NCI-H524 (cell line): ENCODE results near the gene MXRA8.
A peak's percentile ranks its signal among the peaks of the same experiment; 100 is the strongest.

Source experiments
- DNase-seq, 2 experiments: peaks; one replicate each; lab custom pipeline; 2025; lab: John Stamatoyannopoulos, UW

Gene MXRA8

DNA sequence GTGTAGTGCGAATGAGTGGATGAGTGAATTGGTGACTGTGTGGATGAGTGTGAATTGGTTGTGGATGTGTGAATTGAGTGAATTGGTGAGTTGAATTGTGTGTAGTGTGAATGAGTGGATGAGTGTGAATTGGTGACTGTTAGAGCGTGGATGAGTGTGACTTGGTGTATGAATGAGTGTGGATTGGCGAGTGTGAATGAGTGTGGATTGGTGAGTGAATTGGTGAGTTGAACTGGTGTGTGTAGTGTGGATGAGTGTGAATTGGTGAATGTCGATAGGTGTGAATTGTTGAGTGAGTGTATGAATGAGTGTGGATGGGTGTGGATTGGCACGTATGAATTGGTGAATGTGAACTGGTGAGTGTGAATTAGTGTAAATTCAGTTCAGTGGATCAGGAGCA lies 9.0 kb upstream of the MXRA8 start:
- DNase-seq = no peak

DNA sequence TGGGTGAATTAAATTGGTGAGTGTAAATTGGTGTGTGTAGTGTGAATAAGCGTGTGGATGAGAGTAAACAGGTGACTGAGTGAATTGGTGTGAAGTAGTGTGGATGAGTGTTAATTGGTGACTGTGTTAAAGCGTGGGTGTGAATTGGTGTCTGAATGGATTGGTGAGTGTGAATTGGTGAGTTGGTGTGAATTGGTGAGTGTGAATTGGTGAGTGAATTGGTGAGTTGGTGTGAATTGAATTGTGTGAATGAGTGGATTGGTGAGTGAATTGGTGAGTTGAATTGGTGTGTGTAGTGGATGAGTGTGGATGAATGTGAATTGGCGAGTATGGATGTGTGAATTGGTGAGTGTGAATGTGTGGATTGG lies 8.3 kb upstream of the MXRA8 start:
- no peak for DNase-seq

DNA sequence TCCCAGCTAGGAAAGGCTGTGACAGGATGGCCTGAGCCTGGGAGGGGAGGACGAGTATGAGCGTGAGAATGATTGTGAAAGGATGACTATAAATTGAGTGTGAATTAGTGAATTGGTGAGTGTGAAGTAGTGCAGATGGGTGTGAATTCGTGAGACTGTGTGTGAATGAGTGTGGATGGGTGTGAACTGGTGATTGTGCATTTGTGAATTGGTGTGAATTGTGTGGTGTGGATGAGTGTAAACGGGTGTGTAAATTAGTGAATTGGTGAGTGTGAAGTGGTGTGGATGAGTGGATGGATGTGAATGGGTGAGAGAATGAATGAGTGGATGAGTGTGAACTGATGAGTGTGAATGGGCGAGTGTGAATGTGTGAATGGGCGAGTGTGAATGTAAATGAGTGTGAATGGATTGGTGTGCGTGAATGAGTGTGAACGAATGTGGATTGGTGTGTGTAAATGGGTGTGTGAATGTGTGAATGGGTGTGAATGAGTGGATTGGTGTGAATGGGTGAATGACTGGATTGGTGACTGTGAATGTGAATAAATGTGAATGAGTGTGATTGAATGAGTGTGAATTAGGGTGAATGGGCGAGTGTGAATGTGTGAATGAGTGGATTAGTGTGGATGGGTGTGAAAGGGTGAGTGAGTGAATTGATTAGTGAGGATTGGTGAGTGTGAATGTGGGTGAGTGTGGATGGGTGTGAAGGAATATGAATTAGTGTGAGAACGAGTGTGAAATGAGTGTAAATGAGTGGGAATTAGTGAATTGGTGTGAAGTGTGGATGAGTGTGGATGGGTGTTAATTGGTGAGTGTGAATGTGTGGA lies 7.7 kb upstream of the MXRA8 start:
- DNase-seq = no peak

DNA sequence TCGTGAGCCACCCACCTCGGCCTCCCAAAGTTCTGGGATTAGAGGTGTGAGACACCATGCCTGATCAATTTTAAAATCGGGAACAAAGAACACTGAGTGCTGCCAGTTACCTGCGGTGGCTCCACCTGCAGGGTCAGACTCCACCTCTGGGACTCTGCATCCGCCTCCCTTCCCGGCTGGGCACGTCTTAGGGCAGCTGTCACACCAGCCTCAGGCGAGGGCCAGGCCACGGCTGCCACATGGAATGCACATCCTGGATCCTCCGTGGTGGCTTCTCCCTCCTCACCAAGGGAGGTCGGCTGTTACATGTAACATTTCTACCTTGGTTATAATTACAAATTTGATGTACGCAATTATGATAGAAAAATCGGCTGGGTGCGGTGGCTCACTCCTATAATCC lies 5.9 kb upstream of the MXRA8 start:
- DNase-seq = no peak

DNA sequence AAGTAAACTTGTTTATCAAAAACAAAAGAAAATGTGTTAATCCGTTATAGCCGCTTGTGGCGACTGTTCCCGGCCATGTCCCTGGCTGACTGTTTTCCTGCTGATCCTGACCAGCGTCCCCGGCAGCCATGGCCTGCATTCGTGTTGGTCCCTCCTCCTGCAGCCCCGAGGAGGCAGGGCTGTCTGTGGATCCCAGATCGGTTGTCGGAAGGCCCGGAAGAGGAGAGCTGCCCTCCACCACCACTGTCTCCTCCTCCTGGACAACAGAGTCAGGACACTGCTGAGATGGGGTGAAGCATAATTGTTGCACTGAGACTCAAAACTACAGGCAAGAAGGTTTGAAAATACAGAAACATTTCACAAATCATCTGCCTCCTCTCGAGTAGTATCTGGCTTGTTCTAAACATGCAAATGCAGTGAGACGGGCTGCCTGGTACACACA lies 3.6 kb upstream of the MXRA8 start:
- no peak for DNase-seq

DNA sequence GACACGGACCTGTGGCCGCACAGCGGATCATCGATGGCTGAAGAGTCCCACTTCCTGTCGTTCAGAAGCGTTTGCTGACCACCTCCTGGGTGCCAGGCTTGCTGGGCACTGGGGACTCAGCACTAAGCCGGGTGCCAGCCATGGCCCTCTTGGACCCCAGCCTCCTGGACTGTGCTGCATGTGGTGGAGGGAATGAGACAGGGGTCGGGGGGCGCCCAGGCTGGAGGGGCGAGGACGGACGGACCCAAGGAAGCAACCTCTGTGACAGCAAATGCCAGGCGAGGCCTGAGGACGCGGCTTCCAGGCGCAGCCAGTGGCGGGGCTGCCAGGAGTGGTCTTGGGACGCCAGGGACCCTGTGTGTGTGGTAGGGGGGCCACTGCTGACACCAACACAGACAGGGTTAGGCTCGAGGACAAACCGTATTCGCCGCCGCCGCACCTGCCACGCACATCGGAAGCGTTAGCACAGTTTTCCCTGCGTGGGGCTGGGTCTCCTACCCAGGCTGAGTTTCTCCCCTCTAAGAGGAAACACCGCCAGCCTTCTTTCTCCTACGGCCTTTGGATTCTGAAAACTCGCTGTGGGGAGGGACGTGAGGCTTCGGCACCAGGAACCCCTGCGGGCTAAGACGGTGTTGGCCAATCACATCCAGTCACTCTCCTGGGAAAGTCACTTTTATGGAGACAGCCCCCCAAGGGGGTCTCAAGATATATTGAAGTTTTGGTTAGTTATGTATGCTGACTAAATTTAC lies 3.1 kb upstream of the MXRA8 start:
- DNase-seq = no peak

DNA sequence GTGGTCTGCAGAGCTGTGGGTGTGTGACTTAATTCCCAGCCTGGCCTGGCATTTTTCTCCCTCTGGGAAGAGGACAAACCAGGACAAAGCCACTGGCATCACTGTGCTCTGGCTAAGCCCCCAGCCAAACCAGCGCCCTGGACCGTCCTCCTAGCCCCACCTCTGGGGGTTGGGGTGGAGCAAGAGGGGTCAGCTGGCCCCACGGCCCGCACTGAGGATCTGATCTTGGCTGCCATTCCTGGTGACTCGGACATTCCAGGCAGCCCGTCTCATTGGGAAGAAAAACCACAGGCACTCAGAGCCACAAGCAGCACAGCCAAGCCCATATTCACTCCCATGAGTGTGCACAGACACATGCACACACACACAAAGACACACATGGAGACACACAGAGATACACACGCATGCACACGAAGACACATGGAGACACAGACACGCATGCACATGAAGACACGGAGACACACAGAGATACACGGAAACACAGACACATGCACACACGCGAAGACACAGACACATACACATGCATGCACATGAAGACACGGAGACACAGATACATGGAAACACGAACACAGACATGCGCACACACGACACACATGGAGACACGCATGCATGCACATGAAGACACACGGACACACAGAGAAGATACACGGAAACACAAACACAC lies 2.3 kb upstream of the MXRA8 start:
- DNase-seq = no peak

DNA sequence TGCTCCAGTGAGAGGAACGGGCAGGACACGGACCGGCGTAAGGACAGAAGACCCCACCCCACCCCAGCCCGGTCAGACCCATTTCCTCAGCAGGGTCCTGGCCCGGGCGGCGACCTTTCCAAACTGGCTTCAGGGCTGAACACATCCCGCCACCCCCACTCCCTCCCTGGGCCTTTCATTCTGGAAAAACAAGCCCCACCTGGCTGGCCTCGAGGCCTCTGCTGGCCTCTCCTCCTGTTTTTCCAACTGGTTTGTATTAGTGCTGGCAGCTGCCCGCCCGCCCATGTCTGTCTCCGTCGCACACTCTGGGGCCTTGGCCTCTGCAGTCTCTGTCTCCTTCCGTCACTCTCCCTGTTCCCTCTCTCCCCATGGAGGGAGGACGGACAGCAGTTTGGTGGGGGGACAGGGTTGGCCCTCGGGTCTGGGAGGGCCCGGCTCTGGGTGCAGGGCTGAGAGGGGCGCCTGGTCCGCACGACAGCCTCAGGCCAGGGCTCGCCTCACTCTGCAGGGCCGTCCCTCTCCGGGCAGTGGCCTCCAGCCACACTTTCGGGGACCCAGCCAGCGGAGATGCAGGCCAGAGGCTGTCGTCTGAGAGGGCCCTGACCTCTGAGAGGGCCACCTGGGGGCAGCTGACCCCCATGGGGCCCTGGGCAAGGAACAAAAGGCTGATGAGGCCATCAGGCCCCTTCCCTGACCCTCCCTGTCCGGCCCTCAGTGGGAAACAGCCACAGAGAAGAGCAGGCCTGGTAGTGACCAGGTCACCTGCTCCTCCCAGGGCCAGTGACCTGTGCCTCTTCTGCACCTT lies 1.5 kb upstream of the MXRA8 start:
- DNase-seq = no peak

DNA sequence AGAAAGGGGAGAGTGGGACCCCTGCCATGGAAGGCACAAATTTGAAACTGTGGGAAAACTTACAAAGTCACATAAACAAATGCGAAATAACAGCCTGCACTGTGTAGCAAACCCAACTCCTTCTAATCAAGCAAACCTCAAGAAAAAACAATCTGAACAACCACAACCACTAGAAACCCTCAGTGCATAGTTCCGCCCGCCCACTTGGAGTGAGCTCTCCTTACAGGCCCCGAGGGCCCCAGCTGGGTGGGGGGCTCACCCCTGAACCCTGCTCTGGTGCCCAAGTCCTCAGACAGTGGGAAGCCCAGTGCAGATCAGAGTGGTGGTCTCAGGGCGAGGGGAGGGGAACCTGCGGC lies 931 bp upstream of the MXRA8 start:
- DNase-seq = no peak

DNA sequence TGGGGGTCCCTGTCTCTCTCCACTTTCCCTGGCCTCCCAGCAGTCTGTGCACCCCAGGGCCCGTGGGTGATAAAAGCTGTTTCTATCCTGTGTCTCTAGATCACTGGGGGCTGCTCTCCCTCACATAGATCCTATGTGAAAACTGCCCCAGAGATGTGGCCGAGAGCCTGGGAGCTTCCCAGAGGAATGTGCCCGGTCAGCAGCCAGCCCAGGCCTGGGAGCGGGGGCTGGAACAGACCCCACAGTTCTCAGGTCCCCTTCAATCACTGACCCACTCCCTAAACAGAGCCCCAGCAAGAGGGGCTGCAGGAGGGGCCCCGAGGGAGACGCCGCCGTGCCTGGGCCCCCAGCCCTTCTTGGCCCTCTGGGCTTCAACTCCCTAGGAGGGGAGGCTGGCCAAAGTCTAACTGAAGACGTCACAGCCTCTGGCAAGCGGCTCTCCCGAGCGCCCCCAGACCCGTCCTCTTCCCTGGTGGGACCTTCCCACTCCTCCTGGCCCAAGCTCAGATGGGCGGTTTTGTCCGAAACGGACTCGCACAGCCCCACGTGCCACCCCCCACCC lies 403 bp downstream of the MXRA8 start:
- DNase-seq = no peak

DNA sequence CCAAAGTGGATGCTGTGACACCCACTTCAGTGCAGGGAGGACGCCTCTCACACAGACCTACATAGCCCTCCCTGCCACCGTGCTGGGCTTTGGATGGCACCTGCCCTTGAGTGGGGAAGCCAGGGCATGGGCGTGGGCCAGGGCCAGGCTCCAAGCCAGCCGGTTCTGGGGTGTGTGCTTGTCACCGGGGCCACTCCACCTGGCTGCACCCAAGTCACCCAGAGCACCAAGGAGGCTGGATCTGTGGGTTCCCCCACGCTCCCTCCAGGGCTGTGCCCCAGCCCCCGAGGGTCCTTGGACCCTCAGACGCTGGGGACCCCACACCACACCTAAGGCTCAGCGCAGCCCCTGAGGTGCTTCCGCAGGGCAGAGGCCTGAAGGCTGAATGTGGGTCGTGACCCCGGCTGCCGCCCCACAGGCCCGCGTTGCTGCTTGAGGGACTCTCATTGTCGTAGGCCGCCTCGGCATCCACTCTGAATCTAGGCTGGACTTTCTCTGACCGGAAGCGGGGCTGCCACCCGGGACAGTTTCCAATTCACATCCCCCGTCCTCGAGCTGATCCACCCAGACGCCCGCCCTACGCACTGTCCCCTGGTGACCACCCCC lies 1.5 kb downstream of the MXRA8 start:
- DNase-seq = no peak

DNA sequence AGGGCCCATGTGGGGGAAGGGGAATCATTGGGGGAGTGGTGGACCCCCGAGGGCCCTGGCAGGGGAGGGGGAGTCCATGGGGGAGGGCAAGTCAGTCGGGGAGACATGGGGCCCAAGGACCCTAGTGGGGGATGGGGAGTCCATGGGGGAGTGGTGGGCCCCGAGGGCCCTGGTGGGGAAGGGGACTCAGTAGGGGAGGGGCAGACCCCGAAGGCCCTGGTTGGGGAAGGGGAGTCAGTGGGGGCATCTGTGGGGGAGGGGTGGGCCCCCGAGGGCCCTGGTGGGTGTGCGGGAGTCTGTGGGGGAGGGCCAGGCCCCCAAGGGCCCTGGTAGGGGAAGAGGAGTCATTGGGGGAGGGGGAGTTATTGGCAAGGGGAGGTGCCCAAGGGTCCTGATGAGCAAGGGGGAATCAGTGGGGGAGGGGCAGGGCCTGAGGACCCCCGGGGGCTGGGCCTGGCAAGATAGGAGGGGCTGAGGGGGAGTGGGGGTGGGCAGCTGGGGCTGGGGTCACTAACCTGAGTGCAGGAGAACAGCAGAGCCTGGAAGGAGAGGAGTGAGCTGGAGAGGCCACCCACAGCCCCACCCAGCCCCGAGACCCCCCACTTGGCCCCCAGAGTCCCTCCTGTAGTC lies 2.1 kb downstream of the MXRA8 start:
- no peak for DNase-seq

DNA sequence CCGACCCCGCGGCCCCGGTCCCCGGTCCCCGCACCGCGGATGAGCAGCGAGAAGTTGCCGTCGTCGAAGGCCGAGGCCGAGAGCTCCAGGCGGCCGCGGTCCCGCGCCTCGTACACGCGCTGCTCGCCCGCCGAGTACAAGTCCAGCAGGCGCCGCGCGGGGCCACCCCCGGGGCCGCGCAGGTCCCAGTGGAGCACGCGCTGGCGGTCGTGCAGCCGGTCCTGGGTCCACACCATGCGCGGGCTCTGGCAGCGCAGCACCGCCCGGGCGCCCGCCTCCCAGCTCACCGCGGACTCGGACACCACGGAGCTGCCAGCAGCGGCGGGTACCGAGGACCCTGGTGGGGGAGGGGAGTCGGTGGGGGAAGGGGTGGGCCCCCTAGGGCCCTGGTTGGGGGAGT lies 2.9 kb downstream of the MXRA8 start:
- peak in 1 of 2 experiments; percentile 37 for DNase-seq

DNA sequence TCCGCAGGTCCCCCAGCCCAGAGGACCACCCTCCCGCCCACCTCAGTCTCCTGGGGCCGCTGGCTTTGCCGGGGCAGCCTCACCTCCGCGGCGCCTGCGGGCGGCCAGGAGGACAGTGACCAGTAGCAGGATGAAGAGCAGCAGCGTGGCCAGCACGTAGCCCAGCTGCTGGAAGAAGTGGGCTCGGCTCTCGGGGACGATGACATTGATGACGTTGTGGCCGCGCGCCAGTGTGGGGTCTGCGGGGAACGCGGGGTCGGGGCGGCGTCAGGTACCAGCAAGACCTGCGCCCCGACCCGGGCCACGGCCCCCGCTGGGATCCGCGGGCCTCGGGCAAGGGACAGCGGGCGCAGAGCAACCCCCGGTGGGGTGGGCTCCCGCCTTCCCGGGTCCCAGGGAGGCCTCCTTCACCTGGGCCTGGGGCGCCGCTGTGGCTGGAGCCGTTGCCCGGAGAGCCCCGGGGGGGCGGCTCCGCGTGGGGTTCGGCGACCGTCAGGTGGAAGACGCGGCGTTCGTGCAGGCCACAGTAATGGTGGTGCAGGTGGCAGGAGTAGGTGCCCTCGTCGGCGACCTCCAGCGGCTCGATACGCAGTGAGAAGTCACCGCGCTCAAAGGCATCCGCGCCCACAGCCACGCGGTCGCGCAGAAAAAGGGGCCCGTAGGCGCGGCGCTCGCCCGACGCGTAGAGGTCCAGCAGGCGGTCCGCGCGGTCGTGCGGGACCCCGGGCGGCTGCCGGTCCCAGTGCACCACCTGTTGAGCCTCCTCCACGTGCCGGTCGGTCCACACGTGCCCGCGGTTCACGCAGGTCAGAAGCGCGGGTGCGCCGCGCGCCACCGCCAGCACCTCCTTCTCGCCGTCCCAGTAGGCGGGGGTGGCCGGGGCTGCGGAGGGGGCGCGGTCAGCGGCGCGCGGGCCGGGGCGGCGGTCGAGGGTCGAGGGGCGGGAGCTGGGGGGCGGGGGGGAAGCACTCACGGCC lies 3.8 kb downstream of the MXRA8 start:
- no peak for DNase-seq

DNA sequence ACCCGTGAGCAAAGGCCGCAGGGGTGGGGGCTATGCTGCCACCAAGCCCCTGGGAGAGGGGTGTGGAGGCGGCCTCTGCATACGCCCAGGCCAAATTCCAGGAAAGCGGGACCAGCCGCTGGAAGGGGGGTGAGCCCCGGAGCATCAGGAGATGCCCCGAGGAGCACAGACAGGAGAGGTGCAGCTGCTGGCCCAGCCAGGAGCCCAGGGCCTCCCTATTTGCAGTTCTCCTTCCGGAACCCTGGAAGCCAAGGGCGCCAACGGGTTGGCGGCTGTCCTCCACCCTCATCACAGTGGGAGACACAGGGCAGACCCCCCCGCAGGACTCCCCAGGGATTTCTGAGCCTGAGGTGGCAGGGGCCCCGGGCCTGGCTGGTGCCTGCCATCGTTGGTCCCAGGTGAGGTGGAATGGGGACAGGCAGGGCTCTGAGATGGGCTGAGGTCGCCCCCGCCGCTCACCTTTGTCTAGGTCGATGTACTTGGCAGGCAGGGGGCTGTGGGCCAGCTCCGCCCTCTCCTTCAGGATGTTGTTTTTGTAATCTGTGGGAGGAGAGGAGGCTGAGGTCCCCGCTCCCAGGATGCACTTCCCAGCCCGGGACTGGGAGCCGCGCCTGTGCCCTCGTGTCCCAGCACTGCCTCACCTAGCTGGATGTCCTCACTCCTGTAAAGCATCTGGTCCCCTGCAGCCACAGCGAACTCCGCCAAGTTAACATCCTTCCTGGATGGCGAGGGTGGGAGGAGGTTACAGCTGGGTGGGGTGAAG lies 4.8 kb downstream of the MXRA8 start:
- DNase-seq = no peak

DNA sequence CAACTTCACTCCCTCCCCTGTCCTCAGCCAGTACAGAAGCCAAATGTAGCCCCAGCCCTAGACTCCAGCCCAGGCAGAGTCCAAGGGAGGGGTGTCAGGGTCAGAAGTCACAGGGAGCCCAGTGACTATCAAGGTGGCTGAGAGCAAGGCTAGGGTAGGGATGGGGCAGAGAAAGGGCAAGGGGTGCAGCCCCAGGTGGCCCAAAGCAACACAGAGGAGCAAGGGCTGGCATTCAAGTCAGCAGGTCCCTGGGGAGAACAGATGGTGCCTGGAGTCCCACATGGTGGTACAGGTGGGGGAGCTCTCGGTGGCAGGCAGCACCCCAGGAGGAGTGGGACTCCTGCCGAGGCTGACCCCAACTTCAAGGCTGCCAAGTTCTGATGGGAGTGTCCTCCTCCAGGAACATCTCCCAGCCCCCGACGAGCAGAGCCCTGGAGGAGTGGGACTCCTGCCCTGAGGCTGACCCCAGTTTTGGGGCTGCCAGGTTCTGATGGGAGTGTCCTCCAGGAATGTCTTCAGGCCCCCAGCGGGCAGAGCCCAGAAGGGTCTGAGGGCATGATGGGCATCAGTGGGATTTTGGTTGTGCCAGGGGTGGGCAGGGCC lies 5.5 kb downstream of the MXRA8 start:
- DNase-seq = peak; percentile 28 to 69

DNA sequence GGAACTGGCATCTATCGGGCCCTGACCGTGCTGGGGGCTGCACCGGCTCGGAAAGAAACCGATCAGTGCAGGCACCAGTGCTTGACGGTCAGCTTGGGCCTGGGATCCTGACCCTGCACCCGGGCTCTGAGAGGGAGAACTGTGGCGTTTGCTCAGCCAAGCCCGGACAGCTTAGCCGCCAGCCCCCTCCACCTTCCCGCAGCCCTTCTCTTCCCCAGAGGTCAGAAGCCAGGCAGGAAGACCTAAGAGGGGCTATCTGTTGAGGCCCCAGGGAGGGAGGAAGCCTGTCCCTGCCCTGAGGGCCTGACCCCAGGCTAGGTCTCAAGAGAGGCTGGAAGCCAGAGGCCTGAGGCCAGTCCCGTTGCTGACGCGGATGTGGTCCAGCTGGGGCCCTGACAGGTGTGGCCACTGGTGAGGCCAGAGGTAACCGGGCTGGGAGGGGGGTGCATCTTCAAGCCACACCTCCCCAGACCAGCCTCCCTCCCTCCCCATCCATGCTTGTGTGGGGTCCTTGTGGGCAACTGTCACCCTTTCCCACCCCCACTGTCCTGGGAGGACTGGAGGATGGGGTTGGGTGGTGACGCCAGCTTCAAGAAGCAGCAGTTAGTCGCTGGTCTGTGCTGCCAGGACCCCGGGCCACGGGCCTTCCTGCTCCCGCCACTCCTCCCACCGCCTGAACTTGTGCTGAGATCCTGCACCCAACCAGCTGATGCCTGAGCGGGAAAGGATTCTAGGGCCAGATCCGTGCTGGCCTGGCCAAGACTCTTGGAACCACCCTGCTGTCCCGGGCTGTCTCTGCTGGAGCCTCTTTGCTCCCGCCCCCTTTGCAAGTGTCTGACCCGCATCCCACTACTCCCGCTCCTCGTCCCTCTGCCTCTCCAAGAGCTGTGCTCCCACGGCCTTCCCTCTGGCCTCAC lies 6.6 kb downstream of the MXRA8 start:
- DNase-seq = no peak
